GM12878 (cell line): ENCODE results near the gene HSPBP1. TPM values are rescaled to one million over a fixed set of nuclear protein-coding genes. Genes with fewer than 3 reads are reported as not detected.

Source experiments
- ATAC-seq: fragments of 200-7000 bp; cut with Tn5 transposase; 3 replicates; pipeline ENCODE4 v1.9.1; 2020; ENCODE audit warnings: mild to moderate bottlenecking, moderate library complexity
- BruUV-seq: library from RNA; stranded (reverse); fragments of 400-500 nt; replicated peaks from 2 replicates; lab custom pipeline; 2021; lab: Mats Ljungman, UMichigan
- CTCF ChIA-PET: fragments of 300-600 bp; sonication (Branson Sonifier 250); formaldehyde crosslinking; extraction: SDS; loops from one replicate; lab custom pipeline; 2021; ENCODE audit warnings: inconsistent platforms; lab: Yijun Ruan, JAX
- POLR2A ChIA-PET: fragments of 350-600 bp; formaldehyde crosslinking; extraction: SDS; loops from one replicate; lab custom pipeline; 2021; ENCODE audit warnings: inconsistent platforms; lab: Charles Lee
- RAD21 ChIA-PET: fragments of 300-600 bp; sonication (Branson Sonifier 250); formaldehyde crosslinking; loops from one replicate; lab custom pipeline; 2023; ENCODE audit warnings: antibody characterized with exemption; ENCODE audit not compliant: unreplicated experiment; lab: Charles Lee
- SMC1A ChIA-PET: fragments of 300-600 bp; sonication (Branson Sonifier 250); formaldehyde crosslinking; loops from one replicate; lab custom pipeline; 2023; ENCODE audit not compliant: unreplicated experiment, uncharacterized antibody; lab: Charles Lee
- DNase-seq: peaks from one replicate; pipeline ENCODE4 v3.0.0-alpha.2; 2011; ENCODE audit warnings: low read depth, low spot score
- FAIRE-seq: peaks from 3 replicates; lab custom pipeline; 2011; peaks lifted over from hg19 to GRCh38; lab: Jason Lieb, UNC
- H2AFZ ChIP-seq: 2 replicates; pipeline ENCODE4 v1.6.0; 2011; ENCODE audit warnings: low read depth, low read length, control low read depth; ENCODE audit not compliant: control insufficient read depth
- H3K27ac ChIP-seq: 2 replicates; pipeline ENCODE4 v1.5.1; 2011; ENCODE audit warnings: control low read depth; ENCODE audit not compliant: control insufficient read depth, insufficient read depth
- H3K27me3 ChIP-seq, 2 experiments: replicated peaks in 1 of 2; 2 replicates each; pipeline versions ENCODE4 v1.6.0 to v1.6.1; 2011; ENCODE audit warnings: low read length in 1 of 2; ENCODE audit not compliant: control insufficient read depth in 2 of 2, insufficient read depth in 2 of 2
- H3K36me3 ChIP-seq, 2 experiments: 2 replicates each; pipeline ENCODE4 v1.5.1; 2011; ENCODE audit warnings: low read length in 1 of 2; ENCODE audit not compliant: control insufficient read depth in 2 of 2, insufficient read depth in 2 of 2
- H3K4me1 ChIP-seq: 2 replicates; pipeline ENCODE4 v1.6.1; 2011; ENCODE audit warnings: mild to moderate bottlenecking, low read length, moderate library complexity, mixed read lengths; ENCODE audit not compliant: control insufficient read depth, insufficient read depth
- H3K4me2 ChIP-seq: 2 replicates; pipeline ENCODE4 v1.6.0; 2011; ENCODE audit warnings: control low read depth; ENCODE audit not compliant: control insufficient read depth, insufficient read depth
- H3K4me3 ChIP-seq: fragments of 200-600 bp; sonication (generic); 2 replicates; pipeline ENCODE4 v1.5.1; 2016
- H3K79me2 ChIP-seq: 2 replicates; pipeline ENCODE4 v1.6.0; 2011; ENCODE audit warnings: low read length; ENCODE audit not compliant: control insufficient read depth, insufficient read depth
- H3K9ac ChIP-seq: 2 replicates; pipeline ENCODE4 v1.8.0; 2011; ENCODE audit warnings: low read length, control low read depth, mixed read lengths; ENCODE audit not compliant: control insufficient read depth, insufficient read depth
- H3K9me3 ChIP-seq: replicated peaks from 3 replicates; pipeline ENCODE4 v1.5.1; 2011; ENCODE audit warnings: mild to moderate bottlenecking, low read length; ENCODE audit not compliant: control insufficient read depth, insufficient read depth
- H4K20me1 ChIP-seq: 2 replicates; pipeline ENCODE4 v1.6.0; 2011; ENCODE audit not compliant: control insufficient read depth, insufficient read depth
- ESRRA ChIP-seq: IDR thresholded peaks from 2 replicates; pipeline ENCODE4 v1.6.1; 2012; ENCODE audit warnings: mild to moderate bottlenecking, low read length, improper control_type of control experiment
- HDGF ChIP-seq: fragments of 450-650 bp; IDR thresholded peaks from 2 replicates; pipeline ENCODE4 v1.6.1; 2016; ENCODE audit warnings: antibody characterized with exemption
- NRF1 ChIP-seq: conservative IDR thresholded peaks from 2 replicates; pipeline ENCODE4 v1.6.1; 2011; ENCODE audit warnings: mild to moderate bottlenecking, low read depth, low read length, improper control_type of control experiment
- PAX5 ChIP-seq: IDR thresholded peaks from 2 replicates; pipeline ENCODE4 v1.6.1; 2011; ENCODE audit warnings: low read depth, low read length, borderline replicate concordance
- RELA ChIP-seq: fragments of 450-650 bp; IDR thresholded peaks from 2 replicates; pipeline ENCODE4 v1.8.0; 2014; ENCODE audit warnings: borderline replicate concordance; ENCODE audit not compliant: partially characterized antibody
- SIN3A ChIP-seq: IDR thresholded peaks from 2 replicates; pipeline ENCODE4 v1.6.1; 2012; ENCODE audit warnings: low read depth, low read length, improper control_type of control experiment
- WGBS: methylation state at CpG from one replicate; pipeline ENCODE4 v1.1.6; 2016; ENCODE audit warnings: low lambda C conversion rate; ENCODE audit not compliant: insufficient replicate concordance, insufficient coverage; ENCODE audit errors: missing lambda C conversion rate; 5-methylcytosine and 5-hydroxymethylcytosine counted together
- in situ Hi-C: fragments of 300-500 bp; cut with MboI; formaldehyde crosslinking; loops from 9 replicates; pipeline ENCODE4 v1.14.3; 2018; ENCODE audit warnings: mixed read lengths
- intact Hi-C: fragments of 100-400 bp; cut with micrococcal nuclease; formaldehyde crosslinking; loops from one replicate; pipeline ENCODE4 v1.14.2; 2022; ENCODE audit not compliant: unreplicated experiment
- polyA plus RNA-seq, 11 experiments: library from polyadenylated mRNA; depleted of rRNA in 4 of 11; unstranded in 6 of 11; stranded (reverse) in 5 of 11; fragments of >200 nt; fragmentation: Nextera tagmentation in 4 of 11; fragmentation: Illumina TruSeq in 1 of 11; extraction: Ambion mirVana in 4 of 11; extraction: Trizol in 1 of 11; gene quantifications; 1 replicate in 1 of 11; 2 replicates in 10 of 11; pipeline versions ENCODE4 v1.2.1 to v1.2.3, GENCODE V29; 2011 to 2016; ENCODE audit warnings: inconsistent platforms in 2 of 11, missing spikeins in 2 of 11, low read depth in 1 of 11
- total RNA-seq, 4 experiments: library from RNA; depleted of rRNA in 3 of 4; stranded (reverse); fragments of >200 nt in 3 of 4; fragmentation: Illumina TruSeq in 1 of 4; extraction: Trizol in 1 of 4; gene quantifications; 2 replicates each; pipeline versions ENCODE4 v1.2.1 to v1.2.3, GENCODE V29; 2013 to 2021
- TF ChIP-seq, protein P1 (sequence below): fragments of 450-650 bp; formaldehyde crosslinking; IDR thresholded peaks from 2 replicates; pipeline ENCODE4 v1.5.0; 2022; ENCODE audit warnings: mild to moderate bottlenecking, missing genetic modification characterization
- TF ChIP-seq, protein P2 (sequence below): IDR thresholded peaks from 2 replicates; pipeline ENCODE4 v1.6.1; 2012; ENCODE audit warnings: low read depth, low read length, improper control_type of control experiment
- TF ChIP-seq, protein P3 (sequence below): fragments of 450-650 bp; IDR thresholded peaks from 2 replicates; pipeline ENCODE4 v1.6.1; 2017; ENCODE audit warnings: antibody characterized with exemption, mild to moderate bottlenecking, moderate library complexity
- TF ChIP-seq, protein P4 (sequence below): fragments of 450-650 bp; IDR thresholded peaks from 2 replicates; pipeline ENCODE4 v1.6.1; 2017; ENCODE audit warnings: mild to moderate bottlenecking
- TF ChIP-seq, protein P5 (sequence below): IDR thresholded peaks from 2 replicates; pipeline ENCODE4 v1.6.1; 2012; ENCODE audit warnings: low read depth, low read length, improper control_type of control experiment

The HSPBP1 gene
- total and polyA plus RNA-seq, 10 of the 15 experiments (the other 5 are each of a cell fraction or from before 2014, with no cell fraction given) = 0.18 to 83.3 (median 23.0) TPM

DNA sequence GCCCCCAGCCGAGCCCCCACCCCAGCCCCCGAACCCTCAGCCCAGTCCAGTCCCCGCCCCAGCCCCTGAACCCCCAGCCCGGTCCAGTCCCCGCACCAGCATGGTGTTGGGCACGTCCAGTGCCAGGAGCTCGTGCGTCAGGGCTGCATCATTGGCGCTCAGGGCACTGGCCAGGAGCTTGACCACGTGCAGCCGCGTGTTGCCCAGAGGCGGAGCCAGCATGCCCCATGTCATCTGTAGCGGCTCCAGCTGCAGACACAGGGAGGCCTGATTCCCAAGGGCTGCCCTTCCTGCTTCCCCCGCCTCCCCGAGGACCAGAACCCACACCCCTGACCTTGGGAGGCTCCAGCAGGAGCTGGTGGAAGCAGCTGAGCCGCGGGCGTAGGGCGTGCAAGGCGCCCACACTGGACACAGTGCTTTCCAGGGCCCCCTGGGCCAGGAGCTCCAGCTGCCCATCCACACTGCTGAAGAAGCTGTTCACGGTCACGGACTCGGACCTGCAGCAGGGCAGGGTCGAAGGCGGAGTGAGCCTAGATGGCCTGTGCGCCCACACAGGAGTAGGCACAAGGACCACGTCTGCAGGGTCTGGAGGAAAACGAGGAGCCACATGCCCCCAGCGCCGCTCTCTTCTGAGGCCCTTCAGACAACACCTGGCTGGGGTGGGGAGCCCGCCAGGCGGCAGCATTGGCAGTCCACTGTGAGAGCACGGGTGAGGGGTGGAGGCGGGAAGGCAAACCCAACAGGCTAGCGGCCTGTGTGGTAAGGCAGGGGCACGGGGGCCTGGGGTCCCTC is 38.6 kb downstream of the HSPBP1 start (continued):
- TF ChIP-seq RELA (no peak), ESRRA (no peak)
- TF ChIP-seq, protein P1, sequence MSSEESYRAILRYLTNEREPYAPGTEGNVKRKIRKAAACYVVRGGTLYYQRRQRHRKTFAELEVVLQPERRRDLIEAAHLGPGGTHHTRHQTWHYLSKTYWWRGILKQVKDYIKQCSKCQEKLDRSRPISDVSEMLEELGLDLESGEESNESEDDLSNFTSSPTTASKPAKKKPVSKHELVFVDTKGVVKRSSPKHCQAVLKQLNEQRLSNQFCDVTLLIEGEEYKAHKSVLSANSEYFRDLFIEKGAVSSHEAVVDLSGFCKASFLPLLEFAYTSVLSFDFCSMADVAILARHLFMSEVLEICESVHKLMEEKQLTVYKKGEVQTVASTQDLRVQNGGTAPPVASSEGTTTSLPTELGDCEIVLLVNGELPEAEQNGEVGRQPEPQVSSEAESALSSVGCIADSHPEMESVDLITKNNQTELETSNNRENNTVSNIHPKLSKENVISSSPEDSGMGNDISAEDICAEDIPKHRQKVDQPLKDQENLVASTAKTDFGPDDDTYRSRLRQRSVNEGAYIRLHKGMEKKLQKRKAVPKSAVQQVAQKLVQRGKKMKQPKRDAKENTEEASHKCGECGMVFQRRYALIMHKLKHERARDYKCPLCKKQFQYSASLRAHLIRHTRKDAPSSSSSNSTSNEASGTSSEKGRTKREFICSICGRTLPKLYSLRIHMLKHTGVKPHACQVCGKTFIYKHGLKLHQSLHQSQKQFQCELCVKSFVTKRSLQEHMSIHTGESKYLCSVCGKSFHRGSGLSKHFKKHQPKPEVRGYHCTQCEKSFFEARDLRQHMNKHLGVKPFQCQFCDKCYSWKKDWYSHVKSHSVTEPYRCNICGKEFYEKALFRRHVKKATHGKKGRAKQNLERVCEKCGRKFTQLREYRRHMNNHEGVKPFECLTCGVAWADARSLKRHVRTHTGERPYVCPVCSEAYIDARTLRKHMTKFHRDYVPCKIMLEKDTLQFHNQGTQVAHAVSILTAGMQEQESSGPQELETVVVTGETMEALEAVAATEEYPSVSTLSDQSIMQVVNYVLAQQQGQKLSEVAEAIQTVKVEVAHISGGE (CRISPR knock-in tag) = no peak
- TF ChIP-seq, protein P2, sequence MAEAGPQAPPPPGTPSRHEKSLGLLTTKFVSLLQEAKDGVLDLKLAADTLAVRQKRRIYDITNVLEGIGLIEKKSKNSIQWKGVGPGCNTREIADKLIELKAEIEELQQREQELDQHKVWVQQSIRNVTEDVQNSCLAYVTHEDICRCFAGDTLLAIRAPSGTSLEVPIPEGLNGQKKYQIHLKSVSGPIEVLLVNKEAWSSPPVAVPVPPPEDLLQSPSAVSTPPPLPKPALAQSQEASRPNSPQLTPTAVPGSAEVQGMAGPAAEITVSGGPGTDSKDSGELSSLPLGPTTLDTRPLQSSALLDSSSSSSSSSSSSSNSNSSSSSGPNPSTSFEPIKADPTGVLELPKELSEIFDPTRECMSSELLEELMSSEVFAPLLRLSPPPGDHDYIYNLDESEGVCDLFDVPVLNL = no peak
- TF ChIP-seq, all 136 proteins: peak for 0

DNA sequence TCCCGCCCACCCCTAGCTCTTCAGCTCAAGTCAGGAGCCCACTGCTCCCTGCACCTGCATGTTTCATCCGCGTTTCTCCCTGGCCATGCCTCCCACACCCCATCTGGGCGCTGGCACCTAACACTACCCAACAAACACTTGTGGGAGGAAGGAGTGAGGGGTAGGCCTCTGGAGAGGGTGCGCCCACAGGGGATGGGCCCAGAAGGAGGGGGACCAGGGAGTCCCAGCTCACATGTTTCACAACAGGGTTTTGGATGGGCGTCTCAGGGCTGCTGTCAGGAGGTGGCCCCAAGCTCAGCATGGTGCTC is 39.2 kb downstream of the HSPBP1 start:
- H4K20me1 ChIP-seq = no peaks in the 10 kb centered on the region
- H3K4me3 ChIP-seq = no peak overlapping the region
- no peaks in the 10 kb centered on the region for H3K4me1 ChIP-seq
- RAD21 ChIA-PET = no interaction called here
- H3K4me2 ChIP-seq = no peak overlapping the region
- no peaks in the 10 kb centered on the region for H3K9me3 ChIP-seq
- in situ Hi-C loops (no loop called here), intact Hi-C loops (no loop called here)
- CTCF ChIA-PET = no interaction called here
- no peak overlapping the region for H2AFZ ChIP-seq
- POLR2A ChIA-PET = no interaction called here
- peaks cover 36 to 70% of the 10 kb centered on the region in 2 experiments for H3K36me3 ChIP-seq
- no peaks in the 10 kb centered on the region for H3K79me2 ChIP-seq
- no peak for FAIRE-seq
- H3K9ac ChIP-seq = no peak overlapping the region
- no peak for ATAC-seq
- no peak for DNase-seq
- no peak overlapping the region for H3K27ac ChIP-seq
- SMC1A ChIA-PET = no interaction called here
- 99% methylated on average over 6 of the region's 6 CpGs for WGBS
- BruUV-seq = no TSS peak
- H3K27me3 ChIP-seq = no peaks in the 10 kb centered on the region
- TF ChIP-seq PAX5 (no peak), SIN3A (no peak), HDGF (no peak), NRF1 (no peak)
- TF ChIP-seq, protein P3, sequence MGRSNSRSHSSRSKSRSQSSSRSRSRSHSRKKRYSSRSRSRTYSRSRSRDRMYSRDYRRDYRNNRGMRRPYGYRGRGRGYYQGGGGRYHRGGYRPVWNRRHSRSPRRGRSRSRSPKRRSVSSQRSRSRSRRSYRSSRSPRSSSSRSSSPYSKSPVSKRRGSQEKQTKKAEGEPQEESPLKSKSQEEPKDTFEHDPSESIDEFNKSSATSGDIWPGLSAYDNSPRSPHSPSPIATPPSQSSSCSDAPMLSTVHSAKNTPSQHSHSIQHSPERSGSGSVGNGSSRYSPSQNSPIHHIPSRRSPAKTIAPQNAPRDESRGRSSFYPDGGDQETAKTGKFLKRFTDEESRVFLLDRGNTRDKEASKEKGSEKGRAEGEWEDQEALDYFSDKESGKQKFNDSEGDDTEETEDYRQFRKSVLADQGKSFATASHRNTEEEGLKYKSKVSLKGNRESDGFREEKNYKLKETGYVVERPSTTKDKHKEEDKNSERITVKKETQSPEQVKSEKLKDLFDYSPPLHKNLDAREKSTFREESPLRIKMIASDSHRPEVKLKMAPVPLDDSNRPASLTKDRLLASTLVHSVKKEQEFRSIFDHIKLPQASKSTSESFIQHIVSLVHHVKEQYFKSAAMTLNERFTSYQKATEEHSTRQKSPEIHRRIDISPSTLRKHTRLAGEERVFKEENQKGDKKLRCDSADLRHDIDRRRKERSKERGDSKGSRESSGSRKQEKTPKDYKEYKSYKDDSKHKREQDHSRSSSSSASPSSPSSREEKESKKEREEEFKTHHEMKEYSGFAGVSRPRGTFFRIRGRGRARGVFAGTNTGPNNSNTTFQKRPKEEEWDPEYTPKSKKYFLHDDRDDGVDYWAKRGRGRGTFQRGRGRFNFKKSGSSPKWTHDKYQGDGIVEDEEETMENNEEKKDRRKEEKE = no peak
- TF ChIP-seq, protein P4, sequence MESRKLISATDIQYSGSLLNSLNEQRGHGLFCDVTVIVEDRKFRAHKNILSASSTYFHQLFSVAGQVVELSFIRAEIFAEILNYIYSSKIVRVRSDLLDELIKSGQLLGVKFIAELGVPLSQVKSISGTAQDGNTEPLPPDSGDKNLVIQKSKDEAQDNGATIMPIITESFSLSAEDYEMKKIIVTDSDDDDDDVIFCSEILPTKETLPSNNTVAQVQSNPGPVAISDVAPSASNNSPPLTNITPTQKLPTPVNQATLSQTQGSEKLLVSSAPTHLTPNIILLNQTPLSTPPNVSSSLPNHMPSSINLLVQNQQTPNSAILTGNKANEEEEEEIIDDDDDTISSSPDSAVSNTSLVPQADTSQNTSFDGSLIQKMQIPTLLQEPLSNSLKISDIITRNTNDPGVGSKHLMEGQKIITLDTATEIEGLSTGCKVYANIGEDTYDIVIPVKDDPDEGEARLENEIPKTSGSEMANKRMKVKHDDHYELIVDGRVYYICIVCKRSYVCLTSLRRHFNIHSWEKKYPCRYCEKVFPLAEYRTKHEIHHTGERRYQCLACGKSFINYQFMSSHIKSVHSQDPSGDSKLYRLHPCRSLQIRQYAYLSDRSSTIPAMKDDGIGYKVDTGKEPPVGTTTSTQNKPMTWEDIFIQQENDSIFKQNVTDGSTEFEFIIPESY = no peak
- TF ChIP-seq, protein P5, sequence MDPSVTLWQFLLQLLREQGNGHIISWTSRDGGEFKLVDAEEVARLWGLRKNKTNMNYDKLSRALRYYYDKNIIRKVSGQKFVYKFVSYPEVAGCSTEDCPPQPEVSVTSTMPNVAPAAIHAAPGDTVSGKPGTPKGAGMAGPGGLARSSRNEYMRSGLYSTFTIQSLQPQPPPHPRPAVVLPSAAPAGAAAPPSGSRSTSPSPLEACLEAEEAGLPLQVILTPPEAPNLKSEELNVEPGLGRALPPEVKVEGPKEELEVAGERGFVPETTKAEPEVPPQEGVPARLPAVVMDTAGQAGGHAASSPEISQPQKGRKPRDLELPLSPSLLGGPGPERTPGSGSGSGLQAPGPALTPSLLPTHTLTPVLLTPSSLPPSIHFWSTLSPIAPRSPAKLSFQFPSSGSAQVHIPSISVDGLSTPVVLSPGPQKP = no peak
